CD14-positive monocyte (primary cell): Measurements from ENCODE around the gene MIDN. TPM values are rescaled to one million over a fixed set of nuclear protein-coding genes. Genes with fewer than 3 reads are reported as not detected.
A peak's percentile ranks its signal among the peaks of the same experiment; 100 is the strongest.
"Not testable (repeated sequence)": the region's sequence is repeated elsewhere in the genome, so short reads cannot be mapped to it uniquely, and the experiment has no call there.

Experiments
- DNase-seq, 3 donors: peaks; one replicate each; pipeline ENCODE4 v3.0.0-alpha.2; 2011 to 2022
- H2AFZ ChIP-seq: 2 replicates; pipeline ENCODE4 v1.6.0; 2012; ENCODE audit warnings: mild to moderate bottlenecking, low read depth, low read length, inconsistent platforms; ENCODE audit not compliant: insufficient read depth, poor library complexity, severe bottlenecking
- H3K27ac ChIP-seq, 2 donors: 1 replicate in 1 of 2; 2 replicates in 1 of 2; pipeline ENCODE4 v1.5.1; 2012 to 2013; ENCODE audit warnings: low read length in 2 of 2, control low read depth in 1 of 2, inconsistent platforms in 1 of 2, low read depth in 1 of 2, mild to moderate bottlenecking in 1 of 2
- H3K27me3 ChIP-seq, 2 donors: one replicate each; pipeline versions ENCODE4 v1.6.0 to v1.6.1; 2011 to 2013; ENCODE audit warnings: low read length in 2 of 2; ENCODE audit not compliant: control insufficient read depth in 2 of 2, insufficient read depth in 2 of 2
- H3K36me3 ChIP-seq, 2 donors: replicated peaks in 1 of 2; 1 replicate in 1 of 2; 2 replicates in 1 of 2; pipeline versions ENCODE4 v1.5.1 to v1.6.1; 2012 to 2013; ENCODE audit warnings: low read length in 2 of 2, control low read depth in 1 of 2, inconsistent platforms in 1 of 2, mild to moderate bottlenecking in 1 of 2; ENCODE audit not compliant: insufficient read depth in 2 of 2, control insufficient read depth in 1 of 2
- H3K4me1 ChIP-seq, 2 donors: 1 replicate in 1 of 2; 2 replicates in 1 of 2; pipeline versions ENCODE4 v1.5.1 to v1.6.1; 2012 to 2013; ENCODE audit warnings: low read length in 2 of 2, control low read depth in 1 of 2, inconsistent platforms in 1 of 2, mild to moderate bottlenecking in 1 of 2, moderate library complexity in 1 of 2; ENCODE audit not compliant: insufficient read depth in 2 of 2, control insufficient read depth in 1 of 2
- H3K4me2 ChIP-seq: replicated peaks from 2 replicates; pipeline ENCODE3; 2012; ENCODE audit warnings: low read length, moderate library complexity, mild to moderate bottlenecking; ENCODE audit not compliant: poor library complexity, severe bottlenecking; ENCODE audit errors: extremely low read depth
- H3K4me3 ChIP-seq, 3 experiments: fragments of 200-600 bp in 1 of 3; sonication (generic) in 1 of 3; replicated peaks in 1 of 3; 1 replicate in 2 of 3; 2 replicates in 1 of 3; pipeline ENCODE4 v1.5.1; 2011 to 2013; ENCODE audit warnings: low read length in 3 of 3, mild to moderate bottlenecking in 3 of 3, control low read depth in 2 of 3, low read depth in 2 of 3, inconsistent platforms in 1 of 3, moderate library complexity in 1 of 3
- H3K79me2 ChIP-seq: 2 replicates; pipeline ENCODE4 v1.6.0; 2012; ENCODE audit warnings: mild to moderate bottlenecking, control low read depth, inconsistent platforms, low read length, moderate library complexity; ENCODE audit not compliant: insufficient read depth
- H3K9ac ChIP-seq: 2 replicates; pipeline ENCODE4 v1.6.0; 2017; ENCODE audit warnings: low read length, mild to moderate bottlenecking; ENCODE audit not compliant: insufficient read depth, poor library complexity, severe bottlenecking
- H3K9me3 ChIP-seq, 2 donors: replicated peaks in 1 of 2; 1 replicate in 1 of 2; 2 replicates in 1 of 2; pipeline versions ENCODE4 v1.5.1 to v1.6.1; 2012 to 2013; ENCODE audit warnings: low read length in 2 of 2, control low read depth in 1 of 2; ENCODE audit not compliant: control insufficient read depth in 1 of 2, insufficient read depth in 1 of 2
- H4K20me1 ChIP-seq: 2 replicates; pipeline ENCODE4 v1.6.0; 2012; ENCODE audit warnings: mild to moderate bottlenecking, low read length, control low read depth, moderate library complexity; ENCODE audit not compliant: insufficient read depth
- H3K27ac Mint-ChIP-seq, 7 donors: one replicate each; pipeline ENCODE4 v1.8.0; 2020; ENCODE audit warnings: mild to moderate bottlenecking in 7 of 7, mixed read lengths in 7 of 7, moderate library complexity in 6 of 7, inconsistent platforms in 2 of 7
- H3K27me3 Mint-ChIP-seq, 3 donors: one replicate each; pipeline ENCODE4 v1.8.0; 2021 to 2022; ENCODE audit warnings: low read depth in 3 of 3, mild to moderate bottlenecking in 3 of 3, mixed read lengths in 3 of 3, moderate library complexity in 3 of 3, inconsistent platforms in 1 of 3
- H3K36me3 Mint-ChIP-seq, 2 donors: one replicate each; pipeline ENCODE4 v1.8.0; 2020; ENCODE audit warnings: mixed read lengths in 2 of 2, inconsistent platforms in 1 of 2, mild to moderate bottlenecking in 1 of 2
- H3K4me1 Mint-ChIP-seq: one replicate; pipeline ENCODE4 v1.8.0; 2020; ENCODE audit warnings: mild to moderate bottlenecking, mixed read lengths
- H3K4me3 Mint-ChIP-seq, 2 donors: one replicate each; pipeline ENCODE4 v1.8.0; 2020; ENCODE audit warnings: mild to moderate bottlenecking in 2 of 2, mixed read lengths in 2 of 2, moderate library complexity in 1 of 2
- H3K9me3 Mint-ChIP-seq, 7 donors: one replicate each; pipeline ENCODE4 v1.8.0; 2020 to 2022; ENCODE audit warnings: mixed read lengths in 7 of 7, mild to moderate bottlenecking in 6 of 7, moderate library complexity in 6 of 7, inconsistent platforms in 2 of 7
- WGBS: methylation state at CpG from one replicate; pipeline ENCODE4 v1.1.5; 2013; ENCODE audit warnings: missing lambda C conversion rate; ENCODE audit not compliant: insufficient coverage; 5-methylcytosine and 5-hydroxymethylcytosine counted together
- intact Hi-C, 2 donors: fragments of 100-400 bp; cut with micrococcal nuclease; formaldehyde crosslinking; loops; one replicate each; pipeline versions ENCODE4 v1.15.0 to v1.15.1; 2023
- polyA plus RNA-seq, 3 donors: library from polyadenylated mRNA; depleted of rRNA in 1 of 3; unstranded in 2 of 3; stranded (reverse) in 1 of 3; fragments of 300-500 nt in 2 of 3; fragments of >200 nt in 1 of 3; fragmentation: Illumina TruSeq in 2 of 3; gene quantifications; 1 replicate in 2 of 3; 2 replicates in 1 of 3; pipeline ENCODE4 v1.2.3, GENCODE V29; 2012 to 2021
- TF ChIP-seq, protein P1 (sequence below): fragments of 200-600 bp; IDR thresholded peaks from one replicate; pipeline ENCODE4 v1.8.0; 2022; ENCODE audit warnings: antibody characterized with exemption, mild to moderate bottlenecking

Gene MIDN
- polyA plus RNA-seq, 3 donors = 5.6 to 301 (median 11.0) TPM

DNA sequence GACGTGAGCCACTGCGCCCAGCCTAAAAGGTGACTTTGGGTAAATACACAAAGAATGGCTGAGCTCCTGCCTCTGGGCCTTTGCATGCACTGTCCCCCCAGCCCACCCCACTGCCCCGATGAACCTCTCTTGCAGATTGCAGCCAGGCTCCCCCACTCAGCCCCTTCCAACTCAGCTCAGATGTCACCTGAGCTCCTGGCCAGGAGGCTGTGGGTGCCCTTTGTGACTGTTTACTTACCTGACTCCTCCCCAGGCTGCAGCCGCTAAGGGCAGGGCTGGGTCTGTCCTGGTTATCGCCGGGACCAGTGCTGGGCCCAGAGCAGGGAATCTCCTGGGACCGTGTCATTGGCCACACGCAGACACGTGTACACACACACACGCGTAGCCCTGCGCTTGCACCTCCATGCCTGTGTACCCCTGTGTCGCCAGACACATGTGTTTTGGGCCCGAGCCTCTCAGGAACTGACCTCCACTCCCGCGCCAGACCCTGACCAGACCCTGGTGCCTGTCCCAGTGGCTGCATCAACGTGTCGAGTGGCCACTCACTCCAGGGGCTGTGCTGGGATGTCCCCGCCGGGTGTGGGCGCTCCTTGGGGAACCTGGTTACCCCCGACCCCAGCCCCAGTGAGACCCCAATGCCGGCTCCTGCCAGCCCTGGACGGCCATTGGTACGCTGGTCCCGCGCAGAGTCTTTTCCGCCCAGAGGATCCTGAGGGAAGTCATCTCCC, 56.0 kb downstream of the MIDN start:
- 96% methylated on average over 28 of the region's 28 CpGs for WGBS
- no peaks in the 10 kb centered on the region for H3K9me3 ChIP-seq
- H3K9ac ChIP-seq = no peak overlapping the region
- H3K4me1 ChIP-seq = no peaks in the 10 kb centered on the region
- H3K36me3 ChIP-seq = no peaks in the 10 kb centered on the region
- Mint-ChIP-seq H3K36me3 (no peaks in the 10 kb centered on the region), H3K4me1 (no peaks in the 10 kb centered on the region), H3K27me3 (peaks cover 0 to 4% (median 2%) of the 10 kb centered on the region in 3 donors), H3K4me3 (no peak overlapping the region), H3K27ac (peak overlapping the region in 1 of 7 donors; percentile 7), H3K9me3 (peaks cover 0 to 1% (median 0%) of the 10 kb centered on the region in 7 donors)
- TF ChIP-seq, protein P1, sequence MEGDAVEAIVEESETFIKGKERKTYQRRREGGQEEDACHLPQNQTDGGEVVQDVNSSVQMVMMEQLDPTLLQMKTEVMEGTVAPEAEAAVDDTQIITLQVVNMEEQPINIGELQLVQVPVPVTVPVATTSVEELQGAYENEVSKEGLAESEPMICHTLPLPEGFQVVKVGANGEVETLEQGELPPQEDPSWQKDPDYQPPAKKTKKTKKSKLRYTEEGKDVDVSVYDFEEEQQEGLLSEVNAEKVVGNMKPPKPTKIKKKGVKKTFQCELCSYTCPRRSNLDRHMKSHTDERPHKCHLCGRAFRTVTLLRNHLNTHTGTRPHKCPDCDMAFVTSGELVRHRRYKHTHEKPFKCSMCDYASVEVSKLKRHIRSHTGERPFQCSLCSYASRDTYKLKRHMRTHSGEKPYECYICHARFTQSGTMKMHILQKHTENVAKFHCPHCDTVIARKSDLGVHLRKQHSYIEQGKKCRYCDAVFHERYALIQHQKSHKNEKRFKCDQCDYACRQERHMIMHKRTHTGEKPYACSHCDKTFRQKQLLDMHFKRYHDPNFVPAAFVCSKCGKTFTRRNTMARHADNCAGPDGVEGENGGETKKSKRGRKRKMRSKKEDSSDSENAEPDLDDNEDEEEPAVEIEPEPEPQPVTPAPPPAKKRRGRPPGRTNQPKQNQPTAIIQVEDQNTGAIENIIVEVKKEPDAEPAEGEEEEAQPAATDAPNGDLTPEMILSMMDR = no peak
- intact Hi-C loops = no loop called here
- no peak for DNase-seq
- H3K27me3 ChIP-seq = no peaks in the 10 kb centered on the region
- no peak overlapping the region for H2AFZ ChIP-seq
- no peak overlapping the region for H3K27ac ChIP-seq
- no peak overlapping the region for H3K4me3 ChIP-seq
- no peaks in the 10 kb centered on the region for H3K79me2 ChIP-seq
- H4K20me1 ChIP-seq = no peaks in the 10 kb centered on the region
- no peak overlapping the region for H3K4me2 ChIP-seq

DNA sequence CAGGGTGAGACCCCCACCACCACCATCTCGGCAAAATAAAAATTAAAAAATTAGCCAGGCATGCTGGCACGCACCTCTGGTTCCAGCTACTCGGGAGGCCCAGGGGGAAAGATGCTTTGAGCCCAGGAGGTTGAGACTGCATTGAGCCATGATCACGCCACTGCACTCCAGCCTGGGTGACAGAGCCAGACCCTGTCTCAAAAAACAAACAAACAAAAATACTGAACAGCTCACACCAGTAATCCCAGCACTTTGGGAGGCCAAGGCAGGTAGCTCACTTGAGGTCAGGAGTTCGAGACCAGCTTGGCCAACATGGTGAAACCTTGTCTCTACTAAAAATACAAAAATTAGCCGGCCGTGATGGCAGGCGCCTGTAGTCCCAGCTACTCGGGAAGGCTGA, 57.0 kb downstream of the MIDN start:
- H3K4me3 ChIP-seq, intact Hi-C loops, DNase-seq, H3K27me3 Mint-ChIP-seq, H3K79me2 ChIP-seq, H3K4me1 ChIP-seq, H3K4me3 Mint-ChIP-seq, H3K9me3 ChIP-seq, H3K9ac ChIP-seq, H3K4me2 ChIP-seq, H3K27ac ChIP-seq, H3K27me3 ChIP-seq, H3K4me1 Mint-ChIP-seq, H3K36me3 Mint-ChIP-seq, H3K36me3 ChIP-seq, H3K9me3 Mint-ChIP-seq, H2AFZ ChIP-seq, H4K20me1 ChIP-seq: not testable (repeated sequence)
- H3K27ac Mint-ChIP-seq = peak overlapping the region in 1 of 7 donors; percentile 6
- 94% methylated on average over 3 of the region's 9 CpGs for WGBS
